Hematopoietic multipotent progenitor cell treated with erythropoietin and hydrocortisone succinate and interleukin-3 and kit ligand, for 15 days (in vitro differentiated cells): ENCODE measurements around the gene PBX4.

ENCODE experiments used
- DNase-seq: peaks from one replicate; pipeline ENCODE4 v3.0.0-alpha.2; 2015; ENCODE audit warnings: low spot score

PBX4 gene

DNA sequence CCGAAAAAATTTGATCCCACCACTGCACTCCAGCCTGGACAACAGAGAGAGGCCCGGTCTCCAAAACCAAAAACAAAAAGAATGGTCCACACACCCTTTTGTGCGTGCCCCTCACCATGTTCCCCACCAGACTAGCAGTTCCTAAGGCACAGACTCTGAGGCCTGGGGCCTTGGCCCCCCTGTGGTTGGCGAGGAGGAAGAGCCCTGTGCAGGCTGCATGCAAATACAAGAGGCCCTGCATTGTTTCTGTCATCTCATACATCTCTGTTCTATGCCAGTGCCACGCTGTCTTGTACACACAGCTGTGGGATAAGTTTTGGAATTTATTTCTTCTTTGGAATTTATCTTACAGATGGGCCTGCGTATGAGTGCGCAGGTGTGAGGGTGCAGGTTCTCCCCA lies 94.4 kb downstream of the PBX4 start:
- no peak for DNase-seq

GRCh38 chr19:19523177-19523576 lies 95.3 kb downstream of the PBX4 start:
- DNase-seq = no peak

- no peak for DNase-seq
Measured at GRCh38 chr19:19520989-19521388, 97.5 kb downstream of the PBX4 start.

DNA sequence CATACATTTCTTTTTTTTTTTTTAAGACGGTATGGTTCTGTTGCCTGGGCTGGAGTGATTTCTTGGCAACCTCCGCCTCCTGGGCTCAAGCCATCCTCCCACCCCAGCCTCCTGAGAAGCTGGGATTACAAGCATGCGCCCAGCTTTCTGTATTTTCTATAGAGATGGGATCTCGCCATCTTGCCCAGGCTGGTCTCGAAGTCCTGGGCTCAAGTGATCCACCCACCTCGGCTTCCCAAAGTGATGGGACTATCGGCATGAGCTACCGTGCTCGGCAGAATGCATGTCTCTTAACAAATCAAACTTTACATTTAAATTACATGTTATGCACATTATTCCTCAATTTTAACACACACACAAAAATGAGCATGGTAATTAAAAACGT lies 101.3 kb downstream of the PBX4 start:
- DNase-seq = no peak

GRCh38 chr19:19515642-19516519 lies 102.6 kb downstream of the PBX4 start, which contains the start of gene NDUFA13:
Gene NDUFA13, plus strand, starts transcription at chr19:19516225. Its CDS starts 14 bp downstream, at chr19:19516239.
- DNase-seq = peak; percentile 94

- no peak for DNase-seq
Measured at GRCh38 chr19:19514881-19515641, 103.4 kb downstream of the PBX4 start, which contains the start of gene TSSK6. Gene TSSK6, minus strand, starts transcription at chr19:19515548. Its CDS starts 121 bp downstream, at chr19:19515427.

- DNase-seq = no peak
Measured at GRCh38 chr19:19514215-19514657, 104.3 kb downstream of the PBX4 start.

- no peak for DNase-seq
Measured at GRCh38 chr19:19513682-19514081, 104.8 kb downstream of the PBX4 start.
